Pericardium fibroblast (primary cell): ENCODE results near the gene FAF1. TPM values are rescaled to one million over a fixed set of nuclear protein-coding genes. Genes with fewer than 3 reads are reported as not detected.

Experiments used
- total RNA-seq: library from RNA; depleted of rRNA; stranded (reverse); fragments of >200 nt; gene quantifications from 2 replicates; pipeline ENCODE4 v1.2.3, GENCODE V29; 2015

FAF1 gene
- 19.8 and 22.6 TPM in 2 replicates for total RNA-seq

DNA sequence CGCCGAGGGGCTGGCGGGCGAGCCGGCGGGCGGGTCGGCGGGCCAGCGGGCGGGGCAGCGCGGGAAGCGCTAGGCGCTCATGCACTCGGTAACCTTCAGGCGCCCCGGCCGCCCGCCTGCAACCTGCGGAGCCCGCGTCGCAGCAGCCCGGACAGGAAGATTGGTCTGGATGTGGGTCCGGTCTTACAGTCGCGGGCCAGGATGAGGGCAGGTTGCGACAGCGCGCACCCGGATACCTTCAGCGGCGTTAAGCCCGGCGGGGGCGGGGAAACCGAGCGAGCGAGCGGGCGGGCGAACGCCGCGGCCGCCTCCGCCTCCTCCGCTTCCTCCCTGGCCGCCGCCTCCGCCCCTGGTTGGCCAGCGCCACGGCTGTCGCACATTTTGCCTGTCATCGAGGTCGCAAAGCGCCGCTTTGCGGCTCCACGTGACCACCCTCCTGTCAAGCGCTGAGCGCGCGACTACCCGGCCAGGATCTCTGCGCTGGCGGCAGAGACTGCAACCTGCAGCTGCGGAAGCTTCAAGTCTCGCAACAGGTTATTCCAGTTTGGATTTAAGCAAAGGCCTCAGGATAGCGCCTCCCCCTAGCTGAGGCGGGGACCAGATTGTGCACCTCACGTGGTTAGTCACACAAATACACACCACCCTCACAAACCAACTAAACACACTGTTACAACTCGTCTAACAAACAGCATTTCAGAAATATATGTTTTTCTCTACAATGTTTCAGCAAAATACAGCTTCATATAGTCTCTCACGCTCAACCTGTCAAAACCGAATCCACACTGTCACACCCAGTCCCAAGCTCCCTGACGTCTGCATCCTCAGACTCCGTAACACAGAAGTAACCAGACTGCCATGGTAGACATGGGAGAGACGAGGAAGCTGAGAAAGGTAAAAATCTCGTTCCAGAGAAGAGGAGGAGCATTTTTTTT, at the start of gene FAF1:
Gene FAF1 (minus strand): TSS at position 355 of the 932 bp plus-strand sequence. CDS start 456 bp downstream, outside the sequence.

DNA sequence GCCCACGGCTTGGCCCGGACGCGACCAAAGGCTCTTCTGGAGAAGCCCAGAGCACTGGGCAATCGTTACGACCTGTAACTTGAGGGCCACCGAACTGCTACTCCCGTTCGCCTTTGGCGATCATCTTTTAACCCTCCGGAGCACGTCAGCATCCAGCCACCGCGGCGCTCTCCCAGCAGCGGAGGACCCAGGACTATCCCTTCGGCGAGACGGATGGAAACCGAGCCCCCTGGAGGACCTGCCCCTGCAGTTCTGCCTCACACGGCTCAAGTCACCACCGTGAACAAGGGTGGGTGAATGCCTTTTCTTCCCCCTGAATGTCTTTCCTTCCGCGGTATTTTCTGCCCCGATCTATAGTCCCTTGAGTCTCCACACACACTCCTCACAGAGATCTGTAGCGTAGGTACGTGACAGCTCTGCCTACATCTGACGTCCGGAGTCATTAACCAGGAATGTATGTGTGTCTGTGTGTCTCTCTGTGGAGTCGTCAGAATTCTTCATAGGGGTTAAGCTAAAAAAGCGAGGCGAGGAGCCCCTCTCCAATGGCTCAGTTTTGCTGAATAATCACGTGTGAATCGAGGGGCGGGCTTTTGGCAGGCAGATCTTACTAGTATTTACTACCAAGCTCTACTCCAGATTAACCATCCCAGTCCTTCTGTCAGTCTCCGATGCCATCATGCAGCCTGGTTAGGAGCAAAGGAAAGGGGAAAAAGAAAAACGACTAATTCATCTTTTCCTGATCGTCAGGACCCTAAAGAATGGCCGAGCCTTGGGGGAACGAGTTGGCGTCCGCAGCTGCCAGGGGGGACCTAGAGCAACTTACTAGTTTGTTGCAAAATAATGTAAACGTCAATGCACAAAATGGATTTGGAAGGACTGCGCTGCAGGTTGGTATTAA, 9.8 kb upstream of the FAF1 start, which contains the start of gene CDKN2C:
Gene CDKN2C (plus strand): TSS at position 635 of the 898 bp plus-strand sequence. CDS start 124 bp downstream, at position 759.

DNA sequence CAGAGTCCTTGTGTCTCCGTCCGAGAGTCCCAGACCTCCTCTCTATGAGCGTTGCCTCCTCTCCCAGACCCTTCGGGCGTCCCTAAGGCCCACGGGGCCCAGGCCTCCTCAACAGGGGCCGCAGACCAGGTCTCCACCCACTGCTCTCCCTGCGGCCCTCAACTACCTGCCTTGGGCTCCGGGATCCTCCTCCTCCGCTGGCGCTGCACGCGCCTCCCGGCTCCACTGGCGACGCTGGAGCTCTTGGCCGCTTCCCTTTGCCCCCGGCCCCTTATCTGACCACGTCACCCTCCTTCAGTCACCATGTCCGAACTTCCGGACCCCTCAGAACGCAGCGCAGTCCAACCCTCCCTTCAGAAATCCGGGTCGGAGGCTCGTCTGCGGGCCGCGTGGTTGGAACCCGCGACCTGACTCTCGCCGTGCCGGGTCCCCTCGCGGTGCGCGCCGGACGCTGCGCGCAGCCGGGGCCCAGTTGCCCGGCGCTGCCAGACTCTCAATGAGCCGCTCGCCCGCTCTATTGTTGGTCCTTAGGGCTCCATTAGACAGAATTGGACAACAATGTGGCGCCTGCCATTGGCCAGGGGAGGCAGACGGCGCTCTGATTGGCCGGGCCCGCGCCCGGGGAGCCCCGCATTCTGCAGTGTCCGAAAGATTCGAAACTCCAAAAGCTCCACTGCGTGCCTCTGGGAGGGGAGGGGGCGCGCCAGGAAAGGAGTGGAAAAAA, 537.0 kb downstream of the FAF1 start, which contains the start of gene DMRTA2:
Gene DMRTA2 (minus strand): TSS at position 498 of the 724 bp plus-strand sequence. CDS start 1,907 bp downstream, outside the sequence.

Other genes starting within 250 kb of the FAF1 start
- gene CDKN2C, start 10.0 kb upstream of the FAF1 start, total RNA-seq = 2.9 and 8.3 TPM in 2 replicates
- gene C1orf185, start 142.0 kb upstream of the FAF1 start, total RNA-seq = not detected in 2 replicates